ENCODE measurements around the gene ATP5F1C. TPM values are rescaled to one million over a fixed set of nuclear protein-coding genes. Genes with fewer than 3 reads are reported as not detected.
"Not testable (repeated sequence)": the region's sequence is repeated elsewhere in the genome, so short reads cannot be mapped to it uniquely, and the experiment has no call there.

ATP5F1C gene
- total and polyA plus RNA-seq, 7 donors = 210 to 676 (median 391) TPM

GRCh38 chr10:7773845-7774801, 13.9 kb upstream of the ATP5F1C start:
- Histone ChIP-seq H3K4me1 (no peaks in the 10 kb centered on the region), H3K27ac (no peak overlapping the region), H3K36me3 (ENCODE audit: insufficient read depth in 1 of 2, low read depth in 1 of 2) (peaks cover 4 to 87% of the 10 kb centered on the region in 2 donors), H3K4me3 (no peak overlapping the region), H3K9me3 (no peaks in the 10 kb centered on the region), H3K27me3 (ENCODE audit: insufficient read depth in 3 of 3, low read length in 2 of 3) (no peaks in the 10 kb centered on the region)
- ATAC-seq (no peak), DNase-seq (no peak)
- WGBS, 3 donors = 67 to 73% (median 69%) methylated on average over 10 of the region's 10 CpGs
- intact Hi-C loops (cut with DNase I) = no loop called here
- no peak for TF ChIP-seq CTCF (IDR thresholded peaks at IDR 0.05)

GRCh38 chr10:7776777-7777176, 11.2 kb upstream of the ATP5F1C start:
- Histone ChIP-seq H3K27me3 (ENCODE audit: insufficient read depth in 3 of 3, low read length in 2 of 3) (no peaks in the 10 kb centered on the region), H3K36me3 (ENCODE audit: insufficient read depth in 1 of 2, low read depth in 1 of 2) (peaks cover 4 to 99% of the 10 kb centered on the region in 2 donors), H3K27ac (no peak overlapping the region), H3K4me3 (no peak overlapping the region), H3K9me3 (no peaks in the 10 kb centered on the region), H3K4me1 (no peaks in the 10 kb centered on the region)
- TF ChIP-seq CTCF (IDR thresholded peaks at IDR 0.05) = no peak
- WGBS, 3 donors = 86 to 95% (median 91%) methylated on average over 2 of the region's 2 CpGs
- intact Hi-C loops (cut with DNase I) = no loop called here
- DNase-seq = no peak
- ATAC-seq = no peak

GRCh38 chr10:7782194-7782593, 5.8 kb upstream of the ATP5F1C start:
- 55 to 84% (median 63%) methylated on average over 6 of the region's 6 CpGs for WGBS, 3 donors
- H3K27ac ChIP-seq; H3K4me3 ChIP-seq; intact Hi-C loops (cut with DNase I); DNase-seq; H3K27me3 ChIP-seq (ENCODE audit: insufficient read depth in 3 of 3, low read length in 2 of 3); H3K9me3 ChIP-seq: not testable (repeated sequence)
- peak in 2 of 4 donors; percentile 53 to 72 for ATAC-seq
- Histone ChIP-seq H3K36me3 (ENCODE audit: insufficient read depth in 1 of 2, low read depth in 1 of 2) (peaks cover 4 to 48% of the 10 kb centered on the region in 2 donors), H3K4me1 (peaks cover 10% of the 10 kb centered on the region)

- no peak for ATAC-seq
- peak overlapping the region; percentile 97 for H3K4me3 ChIP-seq
- peaks cover 30% of the 10 kb centered on the region for H3K4me1 ChIP-seq
- intact Hi-C loops (cut with DNase I) = no loop called here
- no peaks in the 10 kb centered on the region for H3K9me3 ChIP-seq
- H3K27ac ChIP-seq = no peak overlapping the region
- WGBS, 3 donors = 72 to 80% (median 73%) methylated on average over 3 of the region's 3 CpGs
- H3K27me3 ChIP-seq (ENCODE audit: insufficient read depth in 3 of 3, low read length in 2 of 3) = no peaks in the 10 kb centered on the region
- DNase-seq = no peak
- peaks cover 0 to 12% of the 10 kb centered on the region in 2 donors for H3K36me3 ChIP-seq (ENCODE audit: insufficient read depth in 1 of 2, low read depth in 1 of 2)
- no peak for TF ChIP-seq CTCF (IDR thresholded peaks at IDR 0.05)
Measured at GRCh38 chr10:7786430-7786829, 1.5 kb upstream of the ATP5F1C start.

- Histone ChIP-seq H3K9me3 (no peaks in the 10 kb centered on the region), H3K36me3 (ENCODE audit: insufficient read depth in 1 of 2, low read depth in 1 of 2) (peaks cover 0 to 10% of the 10 kb centered on the region in 2 donors), H3K27ac (peak overlapping the region; percentile 92), H3K27me3 (ENCODE audit: insufficient read depth in 3 of 3, low read length in 2 of 3) (no peaks in the 10 kb centered on the region), H3K4me1 (peaks cover 37% of the 10 kb centered on the region), H3K4me3 (peak overlapping the region; percentile 97)
- intact Hi-C loops (cut with DNase I) = no loop called here
- DNase-seq (no peak), ATAC-seq (peak; percentile 22 to 39 (median 25))
- no peak for TF ChIP-seq CTCF (IDR thresholded peaks at IDR 0.05)
- WGBS, 3 donors = 1 to 3% (median 2%) methylated on average over 26 of the region's 26 CpGs
Measured at GRCh38 chr10:7787150-7787856, 674 bp upstream of the ATP5F1C start.

Data from psoas muscle (tissue), 8 donors.